Measurements from ENCODE around the gene CD300LD. TPM values are rescaled to one million over a fixed set of nuclear protein-coding genes. Genes with fewer than 3 reads are reported as not detected.

The CD300LD gene
- total and polyA plus RNA-seq, 12 donors: not detected

DNA sequence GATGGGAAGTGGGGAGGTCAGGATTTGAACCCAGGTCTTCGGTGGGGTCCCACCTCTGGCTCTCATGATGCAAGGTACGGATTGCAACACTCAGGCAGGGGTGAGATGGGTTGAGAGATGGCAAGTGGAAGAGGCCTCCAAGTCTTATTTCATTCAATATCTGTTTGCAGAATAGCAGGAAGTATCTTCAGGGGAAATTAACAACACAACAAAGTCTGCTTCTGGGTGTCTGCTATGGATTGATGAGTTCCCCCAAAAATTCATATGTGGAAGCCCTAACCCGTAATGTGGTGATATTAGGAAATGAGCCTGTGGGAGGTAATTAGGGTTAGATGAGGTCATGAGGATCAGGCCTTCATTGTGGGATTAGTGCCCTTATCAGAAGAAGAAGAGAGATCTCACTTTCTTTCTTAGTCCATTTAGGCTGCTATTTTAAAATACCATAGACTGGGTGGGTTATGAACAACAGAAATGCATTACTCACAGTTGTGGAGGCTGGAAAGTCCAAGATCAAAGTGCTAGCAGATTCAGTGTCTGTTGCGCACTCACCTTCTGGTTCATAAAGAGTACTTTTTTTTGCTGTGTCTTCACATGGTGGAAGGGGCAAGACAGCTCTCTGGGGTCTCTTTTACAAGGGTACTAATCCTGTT lies 20.3 kb downstream of the CD300LD start:
- no peak for TF ChIP-seq CTCF (IDR thresholded peaks at IDR 0.05)
- peaks cover 0 to 33% (median 17%) of the 10 kb centered on the region in 7 donors for H3K27me3 ChIP-seq
- ATAC-seq (no peak), DNase-seq (no peak)
- peaks cover 0 to 39% (median 0%) of the 10 kb centered on the region in 9 donors for H3K4me1 ChIP-seq
- no peak overlapping the region for H3K4me3 ChIP-seq
- intact Hi-C loops (cut with DNase I): no loop called here
- H3K27ac ChIP-seq: no peak overlapping the region
- no peaks in the 10 kb centered on the region for H3K36me3 ChIP-seq
- peaks cover 0 to 6% (median 0%) of the 10 kb centered on the region in 11 donors for H3K9me3 ChIP-seq
- WGBS, 2 donors: 69 to 79% methylated on average over 4 of the region's 4 CpGs

DNA sequence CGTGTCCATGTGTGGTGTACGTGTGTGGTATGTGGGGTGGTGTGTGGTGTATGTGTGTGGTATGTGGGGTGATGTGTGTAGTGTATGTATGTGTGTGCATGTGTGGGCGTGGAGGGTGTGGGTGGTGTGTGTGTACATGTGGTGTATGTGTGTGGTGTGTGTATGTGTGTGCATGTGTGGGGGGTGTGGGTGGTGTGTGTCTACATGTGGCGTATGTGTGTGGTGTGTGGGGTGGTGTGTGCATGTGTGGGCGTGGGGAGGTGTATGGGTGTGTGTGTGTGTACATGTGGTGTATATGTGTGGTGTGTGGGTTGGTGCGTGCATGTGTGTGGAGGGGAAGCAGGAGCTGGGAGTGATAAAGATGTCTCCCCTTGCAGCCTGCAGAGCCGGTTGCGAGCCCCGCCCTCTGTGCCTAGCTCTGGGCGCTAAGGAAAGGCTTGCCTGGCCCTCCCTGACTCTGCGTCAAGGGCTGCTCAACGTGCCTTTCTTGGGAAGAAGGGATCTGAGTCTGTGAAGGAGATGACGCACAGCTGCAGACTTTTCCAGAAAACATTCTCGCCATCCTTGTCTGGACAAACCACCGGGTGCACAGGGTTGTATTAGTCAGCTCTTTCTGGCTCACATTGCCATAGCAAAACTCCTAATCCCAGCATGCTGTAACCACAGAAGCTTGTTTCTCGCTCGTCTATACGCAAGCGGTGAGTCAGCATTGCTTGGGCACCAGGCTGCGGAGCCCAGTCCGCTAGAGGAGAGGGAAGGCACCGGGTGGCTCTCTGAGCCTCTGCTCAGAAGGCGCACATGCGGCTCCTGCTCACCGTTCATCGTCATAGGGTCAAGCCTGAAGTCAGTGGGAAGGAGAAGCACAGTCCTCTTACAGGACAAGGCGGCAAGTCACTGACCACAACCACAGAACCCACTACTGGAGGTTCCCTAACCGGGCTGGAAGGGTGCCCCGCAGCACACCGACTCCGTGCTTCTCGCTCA lies 22.8 kb downstream of the CD300LD start:
- TF ChIP-seq CTCF (IDR thresholded peaks at IDR 0.05): no peak
- H3K27me3 ChIP-seq: peaks cover 0 to 33% (median 14%) of the 10 kb centered on the region in 7 donors
- 70 to 76% methylated on average over 31 to 32 of the region's 32 CpGs for whole genome bisulfite sequencing, 2 donors
- DNase-seq: no peak
- ATAC-seq: peak; percentile 53 to 76 (median 60)
- intact Hi-C loops (cut with DNase I): loop anchor here in 2 of 10 donors (5.0 to 10.0 kb wide), 2 partner anchors 165 to 168 kb away; partner anchors contain the start of gene RAB37 (in 2 of the 2)
- no peaks in the 10 kb centered on the region for H3K36me3 ChIP-seq
- H3K4me3 ChIP-seq: no peak overlapping the region
- peaks cover 0 to 6% (median 0%) of the 10 kb centered on the region in 11 donors for H3K9me3 ChIP-seq
- H3K4me1 ChIP-seq: peaks cover 0 to 44% (median 0%) of the 10 kb centered on the region in 9 donors
- peak overlapping the region in 1 of 10 donors; percentile 77 for H3K27ac ChIP-seq

DNA sequence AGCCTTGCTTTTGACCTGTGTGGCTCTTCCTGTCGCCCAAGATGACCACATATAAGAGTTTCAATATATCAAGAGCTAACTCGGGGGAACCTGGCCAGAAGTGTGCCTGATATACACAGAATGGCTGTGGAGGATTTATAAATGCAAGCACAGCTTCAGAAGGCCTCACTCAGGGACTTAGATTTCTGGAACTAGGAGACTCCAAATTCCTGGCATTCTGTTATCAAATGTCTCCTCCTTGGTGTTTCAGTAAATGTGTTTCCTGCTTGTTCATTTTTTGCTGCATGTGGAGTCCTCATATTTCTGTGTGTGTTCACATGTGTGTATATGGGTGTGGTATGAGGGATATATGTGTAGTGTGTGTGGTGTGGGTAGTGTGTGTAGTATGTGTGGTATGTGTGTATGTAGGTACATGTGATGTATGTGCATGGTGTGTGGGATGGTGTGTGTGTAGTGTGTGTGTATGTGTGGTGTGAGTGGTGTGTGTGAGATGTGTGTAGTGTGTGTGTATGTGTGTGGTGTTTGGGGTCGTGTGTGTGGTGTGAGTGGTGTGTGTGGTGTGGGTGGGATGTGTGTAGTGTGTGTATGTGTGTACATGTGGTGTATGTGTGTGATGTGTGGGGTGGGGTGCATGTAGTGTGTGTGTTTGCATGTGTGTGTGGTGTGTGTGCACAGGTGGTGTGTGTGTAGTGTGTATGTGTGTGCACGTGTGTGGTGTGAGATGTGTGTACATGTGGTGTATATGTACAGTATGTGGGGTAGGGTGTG lies 23.8 kb downstream of the CD300LD start:
- Histone ChIP-seq H3K4me3 (no peak overlapping the region), H3K36me3 (no peaks in the 10 kb centered on the region), H3K4me1 (peaks cover 0 to 44% (median 0%) of the 10 kb centered on the region in 9 donors), H3K27ac (peak overlapping the region in 1 of 10 donors; percentile 79), H3K27me3 (peaks cover 0 to 30% (median 15%) of the 10 kb centered on the region in 7 donors), H3K9me3 (peaks cover 0 to 6% (median 0%) of the 10 kb centered on the region in 11 donors)
- no peak for ATAC-seq
- DNase-seq: no peak
- intact Hi-C loops (cut with DNase I): loop anchor here in 2 of 10 donors (5.0 to 10.0 kb wide), 2 partner anchors 167 to 169 kb away; partner anchors contain the start of gene RAB37 (in 2 of the 2)
- TF ChIP-seq CTCF (IDR thresholded peaks at IDR 0.05): no peak
- 73% methylated on average over 4 of the region's 4 CpGs for WGBS, 2 donors
